Loucy (cell line): ENCODE data around the gene OGG1.

Experiments
- EZH2phosphoT487 ChIP-seq: fragments of 200-600 bp; IDR thresholded peaks from 2 replicates; pipeline ENCODE4 v1.6.1; 2018; ENCODE audit warnings: antibody characterized with exemption, mild to moderate bottlenecking, moderate library complexity, borderline replicate concordance
- TF ChIP-seq, protein P1 (sequence below): fragments of 200-600 bp; sonication (generic); conservative IDR thresholded peaks from 2 replicates; pipeline ENCODE4 v1.5.1; 2014; ENCODE audit warnings: mild to moderate bottlenecking, antibody characterized with exemption, low read length

DNA sequence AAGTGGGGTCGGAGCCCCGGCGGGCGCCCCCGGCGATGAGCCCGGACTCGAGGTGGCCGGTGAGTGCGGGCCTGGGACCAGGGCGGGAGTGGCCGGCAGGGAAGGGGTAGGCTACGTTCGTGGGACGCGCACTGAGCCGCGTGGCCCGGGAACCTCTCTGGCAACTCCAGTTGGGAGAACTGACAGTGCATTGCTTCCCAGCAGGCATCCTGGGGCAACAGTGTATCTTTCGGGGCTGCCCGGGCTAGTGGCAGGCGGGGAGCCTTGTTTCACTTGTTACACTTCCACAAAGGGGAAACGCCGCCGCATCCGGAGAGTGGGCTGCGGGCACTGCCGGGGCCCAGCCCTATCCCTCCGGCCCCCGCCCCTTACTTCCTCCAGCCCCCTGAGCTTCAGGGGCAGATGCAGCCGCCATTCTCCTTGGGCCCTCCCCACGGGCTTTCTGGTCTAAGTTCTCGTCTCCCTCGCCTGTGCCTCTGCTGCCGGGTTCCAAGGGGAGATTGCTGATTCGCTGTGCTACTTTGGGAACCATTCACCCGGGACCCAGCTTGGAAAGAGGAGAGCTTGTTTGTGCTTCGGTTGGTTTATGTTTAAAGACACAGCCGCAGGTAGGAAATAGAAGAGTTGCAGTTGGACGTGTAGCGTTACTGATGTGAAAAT, 17.5 kb upstream of the OGG1 start:
- TF ChIP-seq, protein P1, sequence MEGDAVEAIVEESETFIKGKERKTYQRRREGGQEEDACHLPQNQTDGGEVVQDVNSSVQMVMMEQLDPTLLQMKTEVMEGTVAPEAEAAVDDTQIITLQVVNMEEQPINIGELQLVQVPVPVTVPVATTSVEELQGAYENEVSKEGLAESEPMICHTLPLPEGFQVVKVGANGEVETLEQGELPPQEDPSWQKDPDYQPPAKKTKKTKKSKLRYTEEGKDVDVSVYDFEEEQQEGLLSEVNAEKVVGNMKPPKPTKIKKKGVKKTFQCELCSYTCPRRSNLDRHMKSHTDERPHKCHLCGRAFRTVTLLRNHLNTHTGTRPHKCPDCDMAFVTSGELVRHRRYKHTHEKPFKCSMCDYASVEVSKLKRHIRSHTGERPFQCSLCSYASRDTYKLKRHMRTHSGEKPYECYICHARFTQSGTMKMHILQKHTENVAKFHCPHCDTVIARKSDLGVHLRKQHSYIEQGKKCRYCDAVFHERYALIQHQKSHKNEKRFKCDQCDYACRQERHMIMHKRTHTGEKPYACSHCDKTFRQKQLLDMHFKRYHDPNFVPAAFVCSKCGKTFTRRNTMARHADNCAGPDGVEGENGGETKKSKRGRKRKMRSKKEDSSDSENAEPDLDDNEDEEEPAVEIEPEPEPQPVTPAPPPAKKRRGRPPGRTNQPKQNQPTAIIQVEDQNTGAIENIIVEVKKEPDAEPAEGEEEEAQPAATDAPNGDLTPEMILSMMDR, result no peak
- TF ChIP-seq EZH2phosphoT487, result no peak
